HEK293 (cell line): ENCODE results near the gene INPP5B.

Source experiments
- BCL11A ChIP-seq: fragments of 450-650 bp; formaldehyde crosslinking; IDR thresholded peaks from 2 replicates; pipeline ENCODE4 v1.5.1; 2016; ENCODE audit warnings: low read depth, missing biosample characterization, missing genetic modification characterization
- BCL6B ChIP-seq: fragments of 450-650 bp; formaldehyde crosslinking; IDR thresholded peaks from 2 replicates; pipeline ENCODE4 v1.5.1; 2017; ENCODE audit warnings: missing biosample characterization, missing genetic modification characterization
- GLIS1 ChIP-seq: fragments of 450-650 bp; formaldehyde crosslinking; IDR thresholded peaks from 2 replicates; pipeline ENCODE4 v1.5.1; 2016; ENCODE audit warnings: missing biosample characterization, missing genetic modification characterization
- KLF7 ChIP-seq: fragments of 450-650 bp; formaldehyde crosslinking; IDR thresholded peaks from 2 replicates; pipeline ENCODE4 v1.5.1; 2016; ENCODE audit warnings: missing biosample characterization, missing genetic modification characterization, borderline replicate concordance
- MZF1 ChIP-seq: fragments of 450-650 bp; formaldehyde crosslinking; IDR thresholded peaks from 2 replicates; pipeline ENCODE4 v1.5.1; 2017; ENCODE audit warnings: missing biosample characterization, missing genetic modification characterization, borderline replicate concordance
- SCRT2 ChIP-seq: fragments of 450-650 bp; formaldehyde crosslinking; IDR thresholded peaks from 2 replicates; pipeline ENCODE4 v1.5.1; 2016; ENCODE audit warnings: missing biosample characterization, missing genetic modification characterization
- SETDB1 ChIP-seq: IDR thresholded peaks from one replicate; pipeline ENCODE4 v1.6.1; 2017; ENCODE audit warnings: mild to moderate bottlenecking, low read length, moderate library complexity, mixed read lengths; ENCODE audit not compliant: insufficient read length
- ZBTB1 ChIP-seq: fragments of 450-650 bp; formaldehyde crosslinking; IDR thresholded peaks from 2 replicates; pipeline ENCODE4 v1.5.1; 2016; ENCODE audit warnings: missing biosample characterization, missing genetic modification characterization
- ZBTB11 ChIP-seq: fragments of 450-650 bp; formaldehyde crosslinking; conservative IDR thresholded peaks from 2 replicates; pipeline ENCODE4 v1.5.1; 2016; ENCODE audit warnings: low read depth, missing biosample characterization, missing genetic modification characterization
- ZBTB20 ChIP-seq: fragments of 450-650 bp; formaldehyde crosslinking; IDR thresholded peaks from 2 replicates; pipeline ENCODE4 v1.5.1; 2016; ENCODE audit warnings: missing biosample characterization, missing genetic modification characterization
- ZFP41 ChIP-seq: fragments of 450-650 bp; formaldehyde crosslinking; IDR thresholded peaks from 2 replicates; pipeline ENCODE4 v1.5.1; 2016; ENCODE audit warnings: missing biosample characterization, missing genetic modification characterization, borderline replicate concordance
- ZIC2 ChIP-seq: fragments of 450-650 bp; formaldehyde crosslinking; IDR thresholded peaks from 2 replicates; pipeline ENCODE4 v1.5.1; 2016; ENCODE audit warnings: missing biosample characterization, missing genetic modification characterization
- ZNF112 ChIP-seq: fragments of 450-650 bp; formaldehyde crosslinking; IDR thresholded peaks from 2 replicates; pipeline ENCODE4 v1.5.0; 2017; ENCODE audit warnings: missing biosample characterization, missing genetic modification characterization
- ZNF16 ChIP-seq: fragments of 450-650 bp; formaldehyde crosslinking; IDR thresholded peaks from 2 replicates; pipeline ENCODE4 v1.5.1; 2016; ENCODE audit warnings: low read depth, missing biosample characterization, missing genetic modification characterization
- ZNF174 ChIP-seq: fragments of 450-650 bp; formaldehyde crosslinking; IDR thresholded peaks from 2 replicates; pipeline ENCODE4 v1.5.0; 2017; ENCODE audit warnings: missing biosample characterization, mild to moderate bottlenecking, missing genetic modification characterization
- ZNF19 ChIP-seq: fragments of 450-650 bp; formaldehyde crosslinking; IDR thresholded peaks from 2 replicates; pipeline ENCODE4; 2016; ENCODE audit warnings: missing biosample characterization, missing genetic modification characterization, low read depth
- ZNF202 ChIP-seq: fragments of 450-650 bp; formaldehyde crosslinking; IDR thresholded peaks from 2 replicates; pipeline ENCODE4 v1.5.1; 2016; ENCODE audit warnings: missing biosample characterization, missing genetic modification characterization, borderline replicate concordance
- ZNF223 ChIP-seq: fragments of 450-650 bp; formaldehyde crosslinking; IDR thresholded peaks from 2 replicates; pipeline ENCODE4 v1.5.1; 2016; ENCODE audit warnings: missing biosample characterization, missing genetic modification characterization
- ZNF23 ChIP-seq: fragments of 450-650 bp; formaldehyde crosslinking; IDR thresholded peaks from 2 replicates; pipeline ENCODE4 v1.5.1; 2016; ENCODE audit warnings: missing biosample characterization, missing genetic modification characterization, borderline replicate concordance
- ZNF426 ChIP-seq: fragments of 450-650 bp; formaldehyde crosslinking; IDR thresholded peaks from 2 replicates; pipeline ENCODE4 v1.5.1; 2017; ENCODE audit warnings: missing biosample characterization, missing genetic modification characterization, mild to moderate bottlenecking, inconsistent platforms, moderate library complexity
- ZNF433 ChIP-seq: fragments of 450-650 bp; formaldehyde crosslinking; IDR thresholded peaks from 2 replicates; pipeline ENCODE4 v1.5.1; 2016; ENCODE audit warnings: missing biosample characterization, missing genetic modification characterization, low read depth
- ZNF473 ChIP-seq: fragments of 450-650 bp; formaldehyde crosslinking; IDR thresholded peaks from 2 replicates; pipeline ENCODE4 v1.5.1; 2017; ENCODE audit warnings: missing biosample characterization, missing genetic modification characterization
- ZNF558 ChIP-seq: fragments of 450-650 bp; formaldehyde crosslinking; IDR thresholded peaks from 2 replicates; pipeline ENCODE4 v1.5.1; 2016; ENCODE audit warnings: missing biosample characterization, missing genetic modification characterization
- ZNF571 ChIP-seq: fragments of 450-650 bp; formaldehyde crosslinking; IDR thresholded peaks from 2 replicates; pipeline ENCODE4 v1.5.0; 2017; ENCODE audit warnings: missing biosample characterization, missing genetic modification characterization
- ZNF623 ChIP-seq: fragments of 450-650 bp; formaldehyde crosslinking; IDR thresholded peaks from 2 replicates; pipeline ENCODE4 v1.5.1; 2016; ENCODE audit warnings: missing biosample characterization, missing genetic modification characterization
- ZNF677 ChIP-seq: fragments of 450-650 bp; IDR thresholded peaks from 2 replicates; pipeline ENCODE4 v1.5.0; 2018; ENCODE audit warnings: missing biosample characterization, mild to moderate bottlenecking, missing genetic modification characterization, moderate library complexity
- ZNF692 ChIP-seq: fragments of 450-650 bp; formaldehyde crosslinking; IDR thresholded peaks from 2 replicates; pipeline ENCODE4 v1.5.1; 2016; ENCODE audit warnings: missing biosample characterization, missing genetic modification characterization
- ZNF701 ChIP-seq: fragments of 450-650 bp; formaldehyde crosslinking; IDR thresholded peaks from 2 replicates; pipeline ENCODE4 v1.5.1; 2016; ENCODE audit warnings: missing biosample characterization, missing genetic modification characterization
- ZNF707 ChIP-seq: fragments of 450-650 bp; formaldehyde crosslinking; IDR thresholded peaks from 2 replicates; pipeline ENCODE4 v1.5.1; 2016; ENCODE audit warnings: missing biosample characterization, missing genetic modification characterization
- ZSCAN30 ChIP-seq: fragments of 450-650 bp; IDR thresholded peaks from 2 replicates; pipeline ENCODE4 v1.5.1; 2018; ENCODE audit warnings: missing biosample characterization, mild to moderate bottlenecking, missing genetic modification characterization, moderate library complexity
- TF ChIP-seq, protein P1 (sequence below): fragments of 450-650 bp; formaldehyde crosslinking; IDR thresholded peaks from 2 replicates; pipeline ENCODE4 v1.5.1; 2016; ENCODE audit warnings: missing biosample characterization, missing genetic modification characterization, low read depth
- TF ChIP-seq, protein P2 (sequence below): fragments of 450-650 bp; formaldehyde crosslinking; IDR thresholded peaks from 2 replicates; pipeline ENCODE4 v1.5.1; 2016; ENCODE audit warnings: missing biosample characterization, missing genetic modification characterization

The INPP5B gene

GRCh38 chr1:37931361-37932158, 15.3 kb downstream of the INPP5B start (continued):
- TF ChIP-seq SETDB1 (no peak), ZNF223 (tag by site-specific recombination) (no peak), ZNF174 (tag by site-specific recombination) (no peak), ZSCAN30 (tag by site-specific recombination) (0 out of 2 replicates have a peak, but pooled peaks have one; percentile 20), MZF1 (tag by site-specific recombination) (no peak), ZNF19 (tag by site-specific recombination) (no peak), SCRT2 (tag by site-specific recombination) (no peak; the same call in 1 of the 2 replicates), ZNF571 (tag by site-specific recombination) (no peak), ZFP41 (tag by site-specific recombination) (no peak), ZNF23 (no peak), ZNF426 (tag by site-specific recombination) (no peak), BCL11A (tag by site-specific recombination) (no peak), GLIS1 (tag by site-specific recombination) (no peak), ZNF623 (tag by site-specific recombination) (no peak), ZIC2 (tag by site-specific recombination) (0 out of 2 replicates have a peak, but pooled peaks have one; percentile 11), ZNF473 (tag by site-specific recombination) (no peak), ZNF677 (tag by site-specific recombination) (no peak), ZBTB11 (tag by site-specific recombination) (no peak), ZNF707 (no peak), ZNF558 (no peak), ZNF692 (tag by site-specific recombination) (peak; percentile 26; the same call in 1 of the 2 replicates), ZNF112 (tag by site-specific recombination) (no peak), ZBTB1 (no peak), ZBTB20 (peak; percentile 98), ZNF701 (tag by site-specific recombination) (no peak), ZNF16 (no peak), ZNF433 (no peak), BCL6B (tag by site-specific recombination) (no peak), KLF7 (tag by site-specific recombination) (no peak), ZNF202 (tag by site-specific recombination) (no peak)
- TF ChIP-seq, protein P1, sequence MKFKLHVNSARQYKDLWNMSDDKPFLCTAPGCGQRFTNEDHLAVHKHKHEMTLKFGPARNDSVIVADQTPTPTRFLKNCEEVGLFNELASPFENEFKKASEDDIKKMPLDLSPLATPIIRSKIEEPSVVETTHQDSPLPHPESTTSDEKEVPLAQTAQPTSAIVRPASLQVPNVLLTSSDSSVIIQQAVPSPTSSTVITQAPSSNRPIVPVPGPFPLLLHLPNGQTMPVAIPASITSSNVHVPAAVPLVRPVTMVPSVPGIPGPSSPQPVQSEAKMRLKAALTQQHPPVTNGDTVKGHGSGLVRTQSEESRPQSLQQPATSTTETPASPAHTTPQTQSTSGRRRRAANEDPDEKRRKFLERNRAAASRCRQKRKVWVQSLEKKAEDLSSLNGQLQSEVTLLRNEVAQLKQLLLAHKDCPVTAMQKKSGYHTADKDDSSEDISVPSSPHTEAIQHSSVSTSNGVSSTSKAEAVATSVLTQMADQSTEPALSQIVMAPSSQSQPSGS (tag by site-specific recombination) = no peak
- TF ChIP-seq, protein P2, sequence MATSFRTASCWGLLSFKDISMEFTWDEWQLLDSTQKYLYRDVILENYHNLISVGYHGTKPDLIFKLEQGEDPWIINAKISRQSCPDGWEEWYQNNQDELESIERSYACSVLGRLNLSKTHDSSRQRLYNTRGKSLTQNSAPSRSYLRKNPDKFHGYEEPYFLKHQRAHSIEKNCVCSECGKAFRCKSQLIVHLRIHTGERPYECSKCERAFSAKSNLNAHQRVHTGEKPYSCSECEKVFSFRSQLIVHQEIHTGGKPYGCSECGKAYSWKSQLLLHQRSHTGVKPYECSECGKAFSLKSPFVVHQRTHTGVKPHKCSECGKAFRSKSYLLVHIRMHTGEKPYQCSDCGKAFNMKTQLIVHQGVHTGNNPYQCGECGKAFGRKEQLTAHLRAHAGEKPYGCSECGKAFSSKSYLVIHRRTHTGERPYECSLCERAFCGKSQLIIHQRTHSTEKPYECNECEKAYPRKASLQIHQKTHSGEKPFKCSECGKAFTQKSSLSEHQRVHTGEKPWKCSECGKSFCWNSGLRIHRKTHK = no peak
